A549 (cell line): Measurements from ENCODE around the gene ZNF367. TPM values are rescaled to one million over a fixed set of nuclear protein-coding genes. Genes with fewer than 3 reads are reported as not detected.
A peak's percentile ranks its signal among the peaks of the same experiment; 100 is the strongest.

ENCODE experiments used
- ATAC-seq, 2 experiments: fragments of 200-7000 bp in 1 of 2; fragments of >200 bp in 1 of 2; cut with Nextera tagmentation in 1 of 2; cut with Tn5 transposase in 1 of 2; 3 replicates each; pipeline versions ENCODE4 v1.8.0 to v1.9.1; 2018 to 2020; ENCODE audit warnings: mild to moderate bottlenecking in 1 of 2, moderate library complexity in 1 of 2
- CTCF ChIA-PET: fragments of 300-600 bp; sonication (Branson Sonifier 250); formaldehyde crosslinking; extraction: SDS; loops from one replicate; lab custom pipeline; 2021; ENCODE audit warnings: antibody characterized with exemption, inconsistent platforms; lab: Yijun Ruan, JAX
- POLR2A ChIA-PET: fragments of 350-600 bp; formaldehyde crosslinking; extraction: SDS; loops from one replicate; lab custom pipeline; 2021; ENCODE audit warnings: antibody characterized with exemption, inconsistent platforms; lab: Yijun Ruan, JAX
- DNase-seq, 2 experiments: peaks; one replicate each; pipeline versions ENCODE4 v3.0.0 to v3.0.0-alpha.2; 2011 to 2016; ENCODE audit warnings: low read depth in 1 of 2, low spot score in 1 of 2
- FAIRE-seq: peaks from 2 replicates; lab custom pipeline; 2011; peaks lifted over from hg19 to GRCh38; lab: Jason Lieb, UNC
- H3K27ac ChIP-seq, 2 experiments: fragments of >200 bp; sonication (Bioruptor Twin); formaldehyde crosslinking; 3 replicates each; pipeline ENCODE4 v1.5.1; 2016 to 2017
- H3K4me1 ChIP-seq: fragments of >200 bp; sonication (Bioruptor Twin); formaldehyde crosslinking; 3 replicates; pipeline ENCODE4 v1.6.1; 2016
- H3K4me2 ChIP-seq: fragments of >200 bp; sonication (Bioruptor Twin); formaldehyde crosslinking; 3 replicates; pipeline ENCODE4 v1.6.1; 2016
- H3K4me3 ChIP-seq: fragments of >200 bp; sonication (Bioruptor Twin); formaldehyde crosslinking; 3 replicates; pipeline ENCODE4 v1.5.1; 2016
- H3K9me3 ChIP-seq: fragments of >200 bp; sonication (Bioruptor Twin); formaldehyde crosslinking; 3 replicates; pipeline ENCODE4 v1.6.1; 2016
- BHLHE40 ChIP-seq: IDR thresholded peaks from 2 replicates; pipeline ENCODE4 v1.6.1; 2012; ENCODE audit warnings: low read depth, low read length, inconsistent platforms
- CBX2 ChIP-seq: fragments of 200-600 bp; sonication (generic); IDR thresholded peaks from 2 replicates; pipeline ENCODE4 v1.6.1; 2016; ENCODE audit warnings: low read depth, mild to moderate bottlenecking, borderline replicate concordance
- CBX8 ChIP-seq: fragments of 200-600 bp; sonication (generic); IDR thresholded peaks from 2 replicates; pipeline ENCODE4 v1.6.1; 2016
- CEBPB ChIP-seq, 2 experiments: fragments of >200 bp in 1 of 2; sonication (Bioruptor Twin) in 1 of 2; formaldehyde crosslinking in 1 of 2; IDR thresholded peaks; 2 replicates each; pipeline ENCODE4 v1.6.1; 2012 to 2016
- CHD2 ChIP-seq: fragments of 150-350 bp; IDR thresholded peaks from 2 replicates; pipeline ENCODE4 v1.6.1; 2014; ENCODE audit warnings: low read length; ENCODE audit not compliant: partially characterized antibody
- EHF ChIP-seq: fragments of 250-450 bp; sonication (Bioruptor Pico); IDR thresholded peaks from 2 replicates; pipeline ENCODE4 v1.5.0; 2020; ENCODE audit warnings: mild to moderate bottlenecking
- ESRRA ChIP-seq: fragments of 150-350 bp; IDR thresholded peaks from 2 replicates; pipeline ENCODE4 v1.6.1; 2014; ENCODE audit warnings: mild to moderate bottlenecking, low read length, borderline replicate concordance
- FOXS1 ChIP-seq: fragments of 250-450 bp; sonication (Bioruptor Pico); IDR thresholded peaks from 2 replicates; pipeline ENCODE4 v1.5.0; 2020; ENCODE audit warnings: mild to moderate bottlenecking, moderate library complexity
- HDAC2 ChIP-seq: fragments of 200-600 bp; sonication (generic); IDR thresholded peaks from 2 replicates; pipeline ENCODE4 v1.6.1; 2016
- HOXB5 ChIP-seq: fragments of 250-450 bp; sonication (Bioruptor Pico); IDR thresholded peaks from 2 replicates; pipeline ENCODE4 v1.5.0; 2020; ENCODE audit warnings: mild to moderate bottlenecking, moderate library complexity
- JUN ChIP-seq, 2 experiments: fragments of >200 bp; sonication (Bioruptor Twin); formaldehyde crosslinking; IDR thresholded peaks; 2 replicates in 1 of 2; 3 replicates in 1 of 2; pipeline ENCODE4 v1.6.1; 2016 to 2017
- JUNB ChIP-seq: fragments of >200 bp; sonication (Bioruptor Twin); formaldehyde crosslinking; IDR thresholded peaks from 2 replicates; pipeline ENCODE4 v1.6.1; 2016
- KDM5A ChIP-seq: fragments of 200-600 bp; sonication (generic); IDR thresholded peaks from 2 replicates; pipeline ENCODE4 v1.6.1; 2016; ENCODE audit warnings: antibody characterized with exemption, mild to moderate bottlenecking
- NPAS2 ChIP-seq: fragments of 250-450 bp; sonication (Bioruptor Pico); IDR thresholded peaks from 2 replicates; pipeline ENCODE4 v1.8.0; 2022; ENCODE audit warnings: mild to moderate bottlenecking, moderate library complexity, borderline replicate concordance
- POLR2AphosphoS2 ChIP-seq: conservative IDR thresholded peaks from 2 replicates; pipeline ENCODE4 v1.6.1; 2012; ENCODE audit warnings: low read length, improper control_type of control experiment, inconsistent platforms
- RNF2 ChIP-seq: fragments of 200-600 bp; sonication (generic); IDR thresholded peaks from 2 replicates; pipeline ENCODE4 v1.6.1; 2016; ENCODE audit warnings: low read depth, mild to moderate bottlenecking, antibody characterized with exemption, moderate library complexity, borderline replicate concordance
- ZC3H11A ChIP-seq: fragments of 450-650 bp; IDR thresholded peaks from 2 replicates; pipeline ENCODE4 v1.6.1; 2014; ENCODE audit warnings: antibody characterized with exemption, mild to moderate bottlenecking
- ZFP36 ChIP-seq: fragments of 450-650 bp; IDR thresholded peaks from 2 replicates; pipeline ENCODE4 v1.6.1; 2014; ENCODE audit warnings: borderline replicate concordance; ENCODE audit not compliant: partially characterized antibody
- WGBS: methylation state at CpG from one replicate; pipeline ENCODE4 v1.1.6; 2017; ENCODE audit errors: missing lambda C conversion rate; 5-methylcytosine and 5-hydroxymethylcytosine counted together
- polyA plus RNA-seq, 4 experiments: library from polyadenylated mRNA; depleted of rRNA in 3 of 4; stranded (reverse); fragments of >200 nt; fragmentation: RNase III in 1 of 4; extraction: RNeasy Plus Mini Kit Qiagen cat#74134 plus additional on column Dnase treatment in 1 of 4; gene quantifications; 2 replicates in 3 of 4; 3 replicates in 1 of 4; pipeline ENCODE4 v1.2.3, GENCODE V29; 2011 to 2017
- TF ChIP-seq, protein P1 (sequence below): fragments of 200-600 bp; sonication (generic); IDR thresholded peaks from 2 replicates; pipeline ENCODE4 v1.6.1; 2016; ENCODE audit warnings: antibody characterized with exemption, mild to moderate bottlenecking, moderate library complexity
- TF ChIP-seq, protein P2 (sequence below): fragments of 150-350 bp; IDR thresholded peaks from 2 replicates; pipeline ENCODE4 v1.6.1; 2014; ENCODE audit warnings: low read depth, mild to moderate bottlenecking, low read length
- TF ChIP-seq, protein P3 (sequence below): fragments of 250-450 bp; sonication (Bioruptor Pico); IDR thresholded peaks from 2 replicates; pipeline ENCODE4 v1.5.0; 2020; ENCODE audit warnings: low read depth, mild to moderate bottlenecking, moderate library complexity
- TF ChIP-seq, protein P4 (sequence below): fragments of 450-650 bp; IDR thresholded peaks from 2 replicates; pipeline ENCODE4 v1.6.1; 2014; ENCODE audit warnings: antibody characterized with exemption
- TF ChIP-seq, protein P5 (sequence below): fragments of >200 bp; sonication (Bioruptor Twin); formaldehyde crosslinking; IDR thresholded peaks from 3 replicates; pipeline ENCODE4 v1.5.1; 2016
- TF ChIP-seq, protein P6 (sequence below): IDR thresholded peaks from 2 replicates; pipeline ENCODE4 v1.6.1; 2012

Gene ZNF367
- polyA plus RNA-seq, 2 of the 4 experiments (the other 2 are of a cell fraction): 4.8 to 8.3 TPM

DNA sequence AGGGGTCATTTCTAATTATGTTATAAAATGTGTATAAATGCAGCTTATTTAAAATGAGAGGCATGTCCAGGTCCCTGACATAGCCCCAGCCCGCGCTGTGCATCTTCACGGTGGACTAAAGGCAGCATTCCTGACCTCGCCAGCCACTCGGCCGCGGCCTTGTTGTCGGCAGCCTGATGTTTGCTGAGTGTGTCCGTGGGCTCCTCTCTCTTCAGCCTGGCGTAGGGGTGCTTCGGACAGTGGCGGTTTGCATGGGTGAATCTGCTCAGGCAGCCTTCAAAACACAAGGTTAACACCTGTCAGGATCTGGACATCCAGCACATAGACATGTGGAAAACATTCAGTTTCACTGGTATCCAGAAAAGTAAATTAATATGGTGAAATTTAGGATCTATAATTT lies 25.9 kb downstream of the ZNF367 start:
- no peak for ATAC-seq
- TF ChIP-seq CEBPB (IDR thresholded peaks at IDR 0.05): no peak
- no peak for TF ChIP-seq EHF (CRISPR knock-in tag)
- no peak for TF ChIP-seq KDM5A
- no peak for TF ChIP-seq RNF2
- TF ChIP-seq CBX8: no peak
- no peak for TF ChIP-seq POLR2AphosphoS2
- TF ChIP-seq CBX2: no peak
- TF ChIP-seq ESRRA: no peak
- TF ChIP-seq, protein P1, sequence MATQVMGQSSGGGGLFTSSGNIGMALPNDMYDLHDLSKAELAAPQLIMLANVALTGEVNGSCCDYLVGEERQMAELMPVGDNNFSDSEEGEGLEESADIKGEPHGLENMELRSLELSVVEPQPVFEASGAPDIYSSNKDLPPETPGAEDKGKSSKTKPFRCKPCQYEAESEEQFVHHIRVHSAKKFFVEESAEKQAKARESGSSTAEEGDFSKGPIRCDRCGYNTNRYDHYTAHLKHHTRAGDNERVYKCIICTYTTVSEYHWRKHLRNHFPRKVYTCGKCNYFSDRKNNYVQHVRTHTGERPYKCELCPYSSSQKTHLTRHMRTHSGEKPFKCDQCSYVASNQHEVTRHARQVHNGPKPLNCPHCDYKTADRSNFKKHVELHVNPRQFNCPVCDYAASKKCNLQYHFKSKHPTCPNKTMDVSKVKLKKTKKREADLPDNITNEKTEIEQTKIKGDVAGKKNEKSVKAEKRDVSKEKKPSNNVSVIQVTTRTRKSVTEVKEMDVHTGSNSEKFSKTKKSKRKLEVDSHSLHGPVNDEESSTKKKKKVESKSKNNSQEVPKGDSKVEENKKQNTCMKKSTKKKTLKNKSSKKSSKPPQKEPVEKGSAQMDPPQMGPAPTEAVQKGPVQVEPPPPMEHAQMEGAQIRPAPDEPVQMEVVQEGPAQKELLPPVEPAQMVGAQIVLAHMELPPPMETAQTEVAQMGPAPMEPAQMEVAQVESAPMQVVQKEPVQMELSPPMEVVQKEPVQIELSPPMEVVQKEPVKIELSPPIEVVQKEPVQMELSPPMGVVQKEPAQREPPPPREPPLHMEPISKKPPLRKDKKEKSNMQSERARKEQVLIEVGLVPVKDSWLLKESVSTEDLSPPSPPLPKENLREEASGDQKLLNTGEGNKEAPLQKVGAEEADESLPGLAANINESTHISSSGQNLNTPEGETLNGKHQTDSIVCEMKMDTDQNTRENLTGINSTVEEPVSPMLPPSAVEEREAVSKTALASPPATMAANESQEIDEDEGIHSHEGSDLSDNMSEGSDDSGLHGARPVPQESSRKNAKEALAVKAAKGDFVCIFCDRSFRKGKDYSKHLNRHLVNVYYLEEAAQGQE: no peak
- TF ChIP-seq CHD2: no peak
- TF ChIP-seq FOXS1 (CRISPR knock-in tag): no peak
- TF ChIP-seq, protein P2, sequence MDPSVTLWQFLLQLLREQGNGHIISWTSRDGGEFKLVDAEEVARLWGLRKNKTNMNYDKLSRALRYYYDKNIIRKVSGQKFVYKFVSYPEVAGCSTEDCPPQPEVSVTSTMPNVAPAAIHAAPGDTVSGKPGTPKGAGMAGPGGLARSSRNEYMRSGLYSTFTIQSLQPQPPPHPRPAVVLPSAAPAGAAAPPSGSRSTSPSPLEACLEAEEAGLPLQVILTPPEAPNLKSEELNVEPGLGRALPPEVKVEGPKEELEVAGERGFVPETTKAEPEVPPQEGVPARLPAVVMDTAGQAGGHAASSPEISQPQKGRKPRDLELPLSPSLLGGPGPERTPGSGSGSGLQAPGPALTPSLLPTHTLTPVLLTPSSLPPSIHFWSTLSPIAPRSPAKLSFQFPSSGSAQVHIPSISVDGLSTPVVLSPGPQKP: no peak
- no peak for TF ChIP-seq ZFP36
- TF ChIP-seq HOXB5 (CRISPR knock-in tag): no peak
- TF ChIP-seq ZC3H11A: no peak
- TF ChIP-seq HDAC2: no peak
- no peak for DNase-seq
- Histone ChIP-seq H3K4me1 (peaks cover 13% of the 10 kb centered on the region; the same call in 2 of the 3 replicates), H3K9me3 (no peaks in the 10 kb centered on the region), H3K27ac (0 out of 6 replicates have a peak overlapping the region, but pooled peaks of 1 of the 2 experiments have one; percentile 13), H3K4me2 (no peak overlapping the region), H3K4me3 (no peak overlapping the region)
- ChIA-PET CTCF (interaction anchor here (0.8 to 1.2 kb wide), 2 partner anchors 12 to 31 kb away, joined by 3 to 4 read pairs; no protein-coding TSS in a partner anchor), POLR2A (no interaction called here)
- no peak for FAIRE-seq
- WGBS: 95% methylated on average over 12 of the region's 12 CpGs

DNA sequence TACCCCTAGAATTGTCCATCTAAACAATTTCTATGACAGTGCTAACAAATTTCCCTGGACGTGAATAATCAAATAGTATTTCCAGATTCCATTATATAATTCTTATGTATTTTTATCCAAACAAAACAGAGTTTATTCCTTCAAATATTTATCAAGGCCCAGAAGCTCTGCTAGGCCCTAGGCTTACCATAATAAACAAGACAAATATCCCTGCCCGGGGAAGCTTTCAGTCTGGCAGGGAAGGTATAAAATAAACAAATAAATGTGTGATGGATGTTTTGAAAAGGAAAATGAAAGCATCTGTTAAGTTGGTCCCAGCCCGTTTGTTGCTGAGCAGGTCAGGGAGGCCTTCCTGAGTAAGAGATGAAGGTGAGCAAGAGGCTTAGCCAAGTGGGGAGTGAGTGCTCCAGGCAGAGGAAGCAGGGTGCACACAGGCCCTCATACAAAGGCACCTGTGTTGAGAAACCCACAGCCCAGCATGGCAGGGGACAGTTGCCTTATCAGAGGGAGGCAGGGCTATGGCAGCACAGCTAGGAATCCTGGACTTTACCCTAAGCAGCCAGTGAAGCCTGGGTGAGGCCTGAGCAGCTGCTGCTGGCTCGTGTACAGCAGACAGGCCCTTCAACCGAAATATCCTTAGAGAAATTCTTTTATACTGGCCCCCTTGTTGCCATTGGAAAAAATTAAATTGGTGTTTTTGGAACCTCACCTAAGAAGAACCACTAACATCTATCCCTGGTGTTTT lies 27.0 kb downstream of the ZNF367 start:
- FAIRE-seq (no peak), ATAC-seq (peak; percentile 76 to 82), DNase-seq (peak in 1 of 2 experiments; percentile 44)
- Histone ChIP-seq H3K4me1 (peaks cover 22% of the 10 kb centered on the region; the same call in 2 of the 3 replicates), H3K9me3 (no peaks in the 10 kb centered on the region), H3K27ac (peak overlapping the region; percentile 60 to 62), H3K4me3 (no peak overlapping the region), H3K4me2 (peak overlapping the region; percentile 51)
- WGBS: 45% methylated on average over 5 of the region's 5 CpGs
- no peak for TF ChIP-seq JUNB
- TF ChIP-seq ZC3H11A: no peak
- TF ChIP-seq BHLHE40: no peak
- no peak for TF ChIP-seq HDAC2
- no peak for TF ChIP-seq ZFP36
- no peak for TF ChIP-seq JUN (IDR thresholded peaks at IDR 0.05)
- TF ChIP-seq, protein P3, sequence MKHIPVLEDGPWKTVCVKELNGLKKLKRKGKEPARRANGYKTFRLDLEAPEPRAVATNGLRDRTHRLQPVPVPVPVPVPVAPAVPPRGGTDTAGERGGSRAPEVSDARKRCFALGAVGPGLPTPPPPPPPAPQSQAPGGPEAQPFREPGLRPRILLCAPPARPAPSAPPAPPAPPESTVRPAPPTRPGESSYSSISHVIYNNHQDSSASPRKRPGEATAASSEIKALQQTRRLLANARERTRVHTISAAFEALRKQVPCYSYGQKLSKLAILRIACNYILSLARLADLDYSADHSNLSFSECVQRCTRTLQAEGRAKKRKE (CRISPR knock-in tag): no peak
- TF ChIP-seq NPAS2 (CRISPR knock-in tag): no peak
- TF ChIP-seq, protein P4, sequence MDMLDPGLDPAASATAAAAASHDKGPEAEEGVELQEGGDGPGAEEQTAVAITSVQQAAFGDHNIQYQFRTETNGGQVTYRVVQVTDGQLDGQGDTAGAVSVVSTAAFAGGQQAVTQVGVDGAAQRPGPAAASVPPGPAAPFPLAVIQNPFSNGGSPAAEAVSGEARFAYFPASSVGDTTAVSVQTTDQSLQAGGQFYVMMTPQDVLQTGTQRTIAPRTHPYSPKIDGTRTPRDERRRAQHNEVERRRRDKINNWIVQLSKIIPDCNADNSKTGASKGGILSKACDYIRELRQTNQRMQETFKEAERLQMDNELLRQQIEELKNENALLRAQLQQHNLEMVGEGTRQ: no peak
- TF ChIP-seq, protein P5, sequence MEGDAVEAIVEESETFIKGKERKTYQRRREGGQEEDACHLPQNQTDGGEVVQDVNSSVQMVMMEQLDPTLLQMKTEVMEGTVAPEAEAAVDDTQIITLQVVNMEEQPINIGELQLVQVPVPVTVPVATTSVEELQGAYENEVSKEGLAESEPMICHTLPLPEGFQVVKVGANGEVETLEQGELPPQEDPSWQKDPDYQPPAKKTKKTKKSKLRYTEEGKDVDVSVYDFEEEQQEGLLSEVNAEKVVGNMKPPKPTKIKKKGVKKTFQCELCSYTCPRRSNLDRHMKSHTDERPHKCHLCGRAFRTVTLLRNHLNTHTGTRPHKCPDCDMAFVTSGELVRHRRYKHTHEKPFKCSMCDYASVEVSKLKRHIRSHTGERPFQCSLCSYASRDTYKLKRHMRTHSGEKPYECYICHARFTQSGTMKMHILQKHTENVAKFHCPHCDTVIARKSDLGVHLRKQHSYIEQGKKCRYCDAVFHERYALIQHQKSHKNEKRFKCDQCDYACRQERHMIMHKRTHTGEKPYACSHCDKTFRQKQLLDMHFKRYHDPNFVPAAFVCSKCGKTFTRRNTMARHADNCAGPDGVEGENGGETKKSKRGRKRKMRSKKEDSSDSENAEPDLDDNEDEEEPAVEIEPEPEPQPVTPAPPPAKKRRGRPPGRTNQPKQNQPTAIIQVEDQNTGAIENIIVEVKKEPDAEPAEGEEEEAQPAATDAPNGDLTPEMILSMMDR: no peak
- TF ChIP-seq HOXB5 (CRISPR knock-in tag): no peak
- no peak for TF ChIP-seq FOXS1 (CRISPR knock-in tag)
- TF ChIP-seq, protein P6, sequence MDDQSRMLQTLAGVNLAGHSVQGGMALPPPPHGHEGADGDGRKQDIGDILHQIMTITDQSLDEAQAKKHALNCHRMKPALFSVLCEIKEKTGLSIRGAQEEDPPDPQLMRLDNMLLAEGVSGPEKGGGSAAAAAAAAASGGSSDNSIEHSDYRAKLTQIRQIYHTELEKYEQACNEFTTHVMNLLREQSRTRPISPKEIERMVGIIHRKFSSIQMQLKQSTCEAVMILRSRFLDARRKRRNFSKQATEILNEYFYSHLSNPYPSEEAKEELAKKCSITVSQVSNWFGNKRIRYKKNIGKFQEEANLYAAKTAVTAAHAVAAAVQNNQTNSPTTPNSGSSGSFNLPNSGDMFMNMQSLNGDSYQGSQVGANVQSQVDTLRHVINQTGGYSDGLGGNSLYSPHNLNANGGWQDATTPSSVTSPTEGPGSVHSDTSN: no peak
- ChIA-PET CTCF (interaction anchor here (0.8 to 1.2 kb wide), 2 partner anchors 11 to 30 kb away, joined by 3 to 4 read pairs; no protein-coding TSS in a partner anchor), POLR2A (interaction anchor here (0.6 to 0.8 kb wide), 2 partner anchors 48 to 1242 kb away, joined by 3 read pairs; partner anchors contain the start of genes NCBP1 and TSTD2)
